HCT116 (cell line): ENCODE data around the gene GLI3. TPM values are rescaled to one million over a fixed set of nuclear protein-coding genes. Genes with fewer than 3 reads are reported as not detected.

ENCODE experiments used
- ATAC-seq: fragments of 200-7000 bp; cut with Tn5 transposase; 2 replicates; pipeline ENCODE4 v1.9.1; 2020; ENCODE audit warnings: mild to moderate bottlenecking, moderate library complexity
- BruUV-seq: library from RNA; stranded (reverse); fragments of 400-500 nt; replicated peaks from 2 replicates; lab custom pipeline; 2021; lab: Mats Ljungman, UMichigan
- CTCF ChIA-PET: fragments of 300-600 bp; sonication (Branson Sonifier 250); formaldehyde crosslinking; loops from one replicate; lab custom pipeline; 2021; ENCODE audit warnings: antibody characterized with exemption; lab: Charles Lee
- POLR2A ChIA-PET: fragments of 300-600, 350-600 bp; sonication (Branson Sonifier 250); formaldehyde crosslinking; loops from one replicate; lab custom pipeline; 2021; ENCODE audit warnings: antibody characterized with exemption; lab: Charles Lee
- RAD21 ChIA-PET, 2 experiments: fragments of 300-600 bp; sonication (Branson Sonifier 250); formaldehyde crosslinking; loops; one replicate each; lab custom pipeline; 2023; ENCODE audit warnings: low total read pairs in 2 of 2; ENCODE audit not compliant: uncharacterized antibody in 2 of 2, unreplicated experiment in 2 of 2, low non-redundant PET in 1 of 2; lab: Charles Lee
- DNase-seq: peaks from one replicate; pipeline ENCODE4 v3.0.0-alpha.2; 2010; ENCODE audit warnings: low read depth, low spot score
- H2AFZ ChIP-seq: fragments of 200-600 bp; shearing (Covaris generic), sonication (generic); 2 replicates; pipeline ENCODE4 v1.6.1; 2017; ENCODE audit warnings: low read depth, mixed run types, mixed read lengths, antibody characterized with exemption, low read length; ENCODE audit not compliant: poor library complexity, severe bottlenecking
- H3K27ac ChIP-seq: 2 replicates; pipeline ENCODE4 v1.5.1; 2012; ENCODE audit warnings: low read depth, low read length
- H3K27me3 ChIP-seq: fragments of 200-600 bp; sonication (generic); 2 replicates; pipeline ENCODE4 v1.6.1; 2016; ENCODE audit warnings: mixed run types, low read length, mixed read lengths; ENCODE audit not compliant: insufficient read depth
- H3K36me3 ChIP-seq, 2 experiments: fragments of 200-500 bp in 1 of 2; fragments of 200-600 bp in 1 of 2; sonication (Bioruptor generic) in 1 of 2; sonication (generic) in 1 of 2; 2 replicates each; pipeline versions ENCODE4 v1.5.1 to v1.6.1; 2014 to 2016; ENCODE audit warnings: low read length in 2 of 2, inconsistent platforms in 1 of 2, mixed read lengths in 1 of 2, mixed run types in 1 of 2; ENCODE audit not compliant: insufficient read depth in 2 of 2, control insufficient read depth in 1 of 2
- H3K4me1 ChIP-seq, 2 experiments: fragments of 200-600 bp in 1 of 2; sonication (generic) in 1 of 2; 2 replicates each; pipeline versions ENCODE4 v1.5.1 to v1.6.1; 2012 to 2017; ENCODE audit warnings: low read length in 2 of 2, inconsistent platforms in 1 of 2, mild to moderate bottlenecking in 1 of 2, mixed read lengths in 1 of 2, mixed run types in 1 of 2, moderate library complexity in 1 of 2; ENCODE audit not compliant: insufficient read depth in 2 of 2, control insufficient read depth in 1 of 2
- H3K4me2 ChIP-seq: fragments of 200-600 bp; sonication (generic); 2 replicates; pipeline ENCODE4 v1.6.1; 2017; ENCODE audit warnings: mixed run types, low read length, mixed read lengths
- H3K4me3 ChIP-seq, 2 experiments: fragments of 200-600 bp in 1 of 2; sonication (generic) in 1 of 2; replicated peaks in 1 of 2; 2 replicates each; pipeline ENCODE4 v1.5.1; 2011 to 2016; ENCODE audit warnings: low read length in 2 of 2, control low read depth in 1 of 2, low read depth in 1 of 2, mild to moderate bottlenecking in 1 of 2, mixed read lengths in 1 of 2, mixed run types in 1 of 2
- H3K79me2 ChIP-seq: fragments of 200-600 bp; sonication (generic); 2 replicates; pipeline ENCODE4 v1.6.1; 2017; ENCODE audit warnings: mild to moderate bottlenecking, mixed run types, low read length, moderate library complexity, mixed read lengths; ENCODE audit not compliant: insufficient read depth
- H3K9ac ChIP-seq: fragments of 200-600 bp; sonication (generic); 2 replicates; pipeline ENCODE4 v1.6.1; 2016; ENCODE audit warnings: low read length, mixed read lengths
- H3K9me2 ChIP-seq: fragments of 200-600 bp; sonication (generic), shearing (Covaris generic); 2 replicates; pipeline ENCODE4 v1.6.1; 2017; ENCODE audit warnings: mixed run types, mild to moderate bottlenecking, moderate library complexity; ENCODE audit not compliant: insufficient read depth
- H3K9me3 ChIP-seq, 2 experiments: fragments of 200-500 bp in 1 of 2; fragments of 200-600 bp in 1 of 2; sonication (Bioruptor generic) in 1 of 2; sonication (generic) in 1 of 2; 2 replicates each; pipeline ENCODE4 v1.6.1; 2014 to 2017; ENCODE audit warnings: low read length in 2 of 2, mixed read lengths in 2 of 2, inconsistent platforms in 1 of 2, low read depth in 1 of 2, mild to moderate bottlenecking in 1 of 2, mixed run types in 1 of 2, moderate library complexity in 1 of 2; ENCODE audit not compliant: control insufficient read depth in 1 of 2, insufficient read depth in 1 of 2
- H4K20me1 ChIP-seq: fragments of 200-600 bp; sonication (generic), shearing (Covaris generic); 2 replicates; pipeline ENCODE4 v1.6.1; 2017; ENCODE audit warnings: mixed run types, mild to moderate bottlenecking, moderate library complexity; ENCODE audit not compliant: insufficient read depth
- CEBPB ChIP-seq: IDR thresholded peaks from 2 replicates; pipeline ENCODE4 v1.6.1; 2012; ENCODE audit warnings: low read depth
- ELF1 ChIP-seq: IDR thresholded peaks from 2 replicates; pipeline ENCODE4 v1.6.1; 2012; ENCODE audit warnings: low read depth, borderline replicate concordance
- EZH2 ChIP-seq: fragments of 200-600 bp; sonication (generic); IDR thresholded peaks from 2 replicates; pipeline ENCODE4 v1.6.1; 2017; ENCODE audit warnings: antibody characterized with exemption, mixed run types
- FOSL1 ChIP-seq: IDR thresholded peaks from 2 replicates; pipeline ENCODE4 v1.6.1; 2012; ENCODE audit warnings: low read depth
- SIN3A ChIP-seq: IDR thresholded peaks from 2 replicates; pipeline ENCODE4 v1.6.1; 2012; ENCODE audit warnings: low read depth
- SP1 ChIP-seq: IDR thresholded peaks from 2 replicates; pipeline ENCODE4 v1.6.1; 2012; ENCODE audit warnings: low read depth
- SRF ChIP-seq: IDR thresholded peaks from 2 replicates; pipeline ENCODE4 v1.6.1; 2012; ENCODE audit warnings: low read depth
- TCF7L2 ChIP-seq: IDR thresholded peaks from 2 replicates; pipeline ENCODE4 v1.7.0; 2011; ENCODE audit warnings: borderline replicate concordance, inconsistent platforms; ENCODE audit not compliant: insufficient read depth, insufficient read length; ENCODE audit errors: extremely low read depth
- ZFX ChIP-seq: fragments of 450-650 bp; IDR thresholded peaks from 2 replicates; pipeline ENCODE4 v1.6.1; 2017
- ZNF274 ChIP-seq: fragments of 200-500 bp; sonication (Bioruptor generic); IDR thresholded peaks from 2 replicates; pipeline ENCODE4 v1.6.1; 2014; ENCODE audit warnings: mild to moderate bottlenecking, low read depth, low read length, inconsistent platforms
- intact Hi-C: fragments of 100-400 bp; cut with micrococcal nuclease; formaldehyde crosslinking; loops from 2 replicates; pipeline ENCODE4 v1.10.0; 2022
- total RNA-seq: library from RNA; stranded (reverse); gene quantifications from one replicate; pipeline ENCODE4 v1.2.1, GENCODE V29; 2021; ENCODE audit not compliant: unreplicated experiment
- TF ChIP-seq, protein P1 (sequence below): IDR thresholded peaks from 2 replicates; pipeline ENCODE4 v1.6.1; 2012; ENCODE audit warnings: low read depth
- TF ChIP-seq, protein P2 (sequence below): IDR thresholded peaks from 2 replicates; pipeline ENCODE4 v1.6.1; 2012

Gene GLI3
- total RNA-seq, 1 experiment from 2014 or later, result 0.07 TPM

DNA sequence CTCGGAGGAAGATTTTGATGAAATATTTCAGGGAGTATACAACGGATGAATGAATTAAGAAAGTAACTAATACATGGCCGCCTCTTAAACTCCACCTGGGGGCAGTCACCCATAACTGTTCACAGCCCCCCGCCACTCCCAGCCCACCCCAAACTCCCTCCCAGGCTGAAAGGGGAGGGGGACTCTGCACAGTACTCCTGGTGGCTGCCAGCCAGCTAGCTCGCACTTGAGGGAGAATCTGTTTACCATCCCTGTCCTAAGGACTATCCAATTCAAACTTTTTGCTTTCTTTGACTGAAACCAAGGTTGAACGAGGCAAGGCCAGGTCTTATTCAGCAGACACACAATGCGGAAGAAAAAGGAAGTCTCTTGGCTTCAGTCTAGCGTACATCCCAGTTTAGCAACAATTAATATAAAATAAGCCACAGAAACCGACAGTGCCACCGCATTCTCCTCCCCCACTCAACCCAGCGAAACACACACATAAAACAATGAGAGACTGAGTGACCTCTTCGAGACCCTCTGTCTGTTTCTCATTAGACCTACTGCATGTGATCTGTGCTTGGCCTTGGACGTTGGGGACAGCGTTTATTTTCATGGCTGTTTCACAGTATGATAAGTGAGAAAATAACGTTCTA is 219.5 kb downstream of the GLI3 start (continued):
- TF ChIP-seq, protein P1, sequence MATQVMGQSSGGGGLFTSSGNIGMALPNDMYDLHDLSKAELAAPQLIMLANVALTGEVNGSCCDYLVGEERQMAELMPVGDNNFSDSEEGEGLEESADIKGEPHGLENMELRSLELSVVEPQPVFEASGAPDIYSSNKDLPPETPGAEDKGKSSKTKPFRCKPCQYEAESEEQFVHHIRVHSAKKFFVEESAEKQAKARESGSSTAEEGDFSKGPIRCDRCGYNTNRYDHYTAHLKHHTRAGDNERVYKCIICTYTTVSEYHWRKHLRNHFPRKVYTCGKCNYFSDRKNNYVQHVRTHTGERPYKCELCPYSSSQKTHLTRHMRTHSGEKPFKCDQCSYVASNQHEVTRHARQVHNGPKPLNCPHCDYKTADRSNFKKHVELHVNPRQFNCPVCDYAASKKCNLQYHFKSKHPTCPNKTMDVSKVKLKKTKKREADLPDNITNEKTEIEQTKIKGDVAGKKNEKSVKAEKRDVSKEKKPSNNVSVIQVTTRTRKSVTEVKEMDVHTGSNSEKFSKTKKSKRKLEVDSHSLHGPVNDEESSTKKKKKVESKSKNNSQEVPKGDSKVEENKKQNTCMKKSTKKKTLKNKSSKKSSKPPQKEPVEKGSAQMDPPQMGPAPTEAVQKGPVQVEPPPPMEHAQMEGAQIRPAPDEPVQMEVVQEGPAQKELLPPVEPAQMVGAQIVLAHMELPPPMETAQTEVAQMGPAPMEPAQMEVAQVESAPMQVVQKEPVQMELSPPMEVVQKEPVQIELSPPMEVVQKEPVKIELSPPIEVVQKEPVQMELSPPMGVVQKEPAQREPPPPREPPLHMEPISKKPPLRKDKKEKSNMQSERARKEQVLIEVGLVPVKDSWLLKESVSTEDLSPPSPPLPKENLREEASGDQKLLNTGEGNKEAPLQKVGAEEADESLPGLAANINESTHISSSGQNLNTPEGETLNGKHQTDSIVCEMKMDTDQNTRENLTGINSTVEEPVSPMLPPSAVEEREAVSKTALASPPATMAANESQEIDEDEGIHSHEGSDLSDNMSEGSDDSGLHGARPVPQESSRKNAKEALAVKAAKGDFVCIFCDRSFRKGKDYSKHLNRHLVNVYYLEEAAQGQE, result no peak
- no peak for TF ChIP-seq ZNF274
- TF ChIP-seq CEBPB, result no peak
- no peak for TF ChIP-seq TCF7L2
- no peak for TF ChIP-seq FOSL1
- no peak for TF ChIP-seq ELF1

DNA sequence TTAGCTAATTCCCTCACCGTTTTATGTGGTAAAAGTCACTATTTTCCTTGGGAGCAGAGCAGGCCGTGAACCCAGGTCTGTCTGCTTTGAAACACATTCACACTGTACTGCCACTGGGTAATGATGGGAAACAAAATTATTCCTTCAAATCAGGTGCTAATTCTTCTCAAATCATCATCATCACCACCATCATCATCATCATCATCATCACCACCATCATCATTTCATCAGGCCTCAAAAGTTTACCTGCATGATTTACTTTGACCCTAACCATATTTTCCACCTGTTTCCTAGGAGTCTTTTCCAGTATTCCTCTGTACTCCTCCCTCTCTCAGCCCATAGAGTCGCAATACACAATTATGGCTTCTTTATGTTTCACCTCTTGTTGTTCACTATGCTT is 220.5 kb downstream of the GLI3 start:
- POLR2A ChIA-PET, result no interaction called here
- no peaks in the 10 kb centered on the region for H3K36me3 ChIP-seq
- BruUV-seq, result no TSS peak

More for the DNA sequence above, 220.5 kb downstream of the GLI3 start:
- Histone ChIP-seq H3K27ac (no peak overlapping the region), H2AFZ (no peak overlapping the region), H3K27me3 (peaks cover 13% of the 10 kb centered on the region; the same call in 1 of the 2 replicates), H3K4me2 (no peak overlapping the region), H3K4me1 (no peaks in the 10 kb centered on the region), H3K9ac (no peak overlapping the region), H3K79me2 (no peaks in the 10 kb centered on the region), H3K4me3 (no peak overlapping the region), H3K9me3 (no peaks in the 10 kb centered on the region), H3K9me2 (no peaks in the 10 kb centered on the region), H4K20me1 (no peaks in the 10 kb centered on the region)
- DNase-seq (no peak), ATAC-seq (no peak)
- intact Hi-C loops, result loop anchor here (10.0 kb wide), 1 partner anchor 818 kb away; no protein-coding TSS in a partner anchor
- ChIA-PET CTCF (no interaction called here), RAD21 (no interaction called here)
- TF ChIP-seq SIN3A (no peak), EZH2 (no peak), ZFX (no peak), SP1 (no peak), SRF (no peak)
- TF ChIP-seq, protein P2, sequence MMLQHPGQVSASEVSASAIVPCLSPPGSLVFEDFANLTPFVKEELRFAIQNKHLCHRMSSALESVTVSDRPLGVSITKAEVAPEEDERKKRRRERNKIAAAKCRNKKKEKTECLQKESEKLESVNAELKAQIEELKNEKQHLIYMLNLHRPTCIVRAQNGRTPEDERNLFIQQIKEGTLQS, result no peak
